IPS-15b (cell line): Measurements from ENCODE around the gene MMAB.
"Not testable (repeated sequence)": the region's sequence is repeated elsewhere in the genome, so short reads cannot be mapped to it uniquely, and the experiment has no call there.

Experiments used
- H3K27me3 ChIP-seq: one replicate; pipeline ENCODE4 v1.6.1; 2013; ENCODE audit warnings: low read length; ENCODE audit not compliant: control insufficient read depth, insufficient read depth
- H3K36me3 ChIP-seq: one replicate; pipeline ENCODE4 v1.6.1; 2013; ENCODE audit warnings: low read length; ENCODE audit not compliant: control insufficient read depth, insufficient read depth
- H3K4me1 ChIP-seq: one replicate; pipeline ENCODE4 v1.6.1; 2013; ENCODE audit warnings: mild to moderate bottlenecking, low read length; ENCODE audit not compliant: control insufficient read depth, insufficient read depth
- H3K4me3 ChIP-seq: one replicate; pipeline ENCODE4 v1.5.1; 2013; ENCODE audit warnings: low read depth, low read length
- H3K9ac ChIP-seq: one replicate; pipeline ENCODE4 v1.6.1; 2013; ENCODE audit warnings: low read depth, mild to moderate bottlenecking, low read length
- H3K9me3 ChIP-seq: one replicate; pipeline ENCODE4 v1.6.1; 2013; ENCODE audit warnings: mild to moderate bottlenecking, low read length; ENCODE audit not compliant: control insufficient read depth, insufficient read depth

Gene MMAB

DNA sequence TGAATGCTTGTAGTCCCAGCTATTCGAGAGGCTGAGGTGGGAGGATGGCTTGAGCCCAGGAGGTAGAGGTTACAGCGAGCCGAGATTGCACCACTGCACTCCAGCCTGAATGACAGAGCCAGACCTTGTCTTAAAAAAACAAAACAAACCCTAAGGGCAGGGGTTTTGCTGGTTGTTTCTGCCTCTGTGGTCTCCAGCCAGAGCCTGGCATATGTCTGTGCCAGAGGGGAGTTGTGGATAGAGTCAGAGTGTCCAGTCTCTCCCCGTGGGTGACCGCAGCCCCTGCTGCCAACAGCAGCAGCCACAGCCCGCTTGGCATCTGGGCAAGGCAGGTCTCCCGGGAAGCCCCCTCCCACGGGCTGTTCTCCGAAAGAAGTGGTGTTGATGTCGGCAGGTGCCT is 37.9 kb upstream of the MMAB start:
- Histone ChIP-seq H3K9ac (no peak overlapping the region), H3K4me1 (no peaks in the 10 kb centered on the region), H3K9me3 (no peaks in the 10 kb centered on the region), H3K4me3 (no peak overlapping the region), H3K27me3 (no peaks in the 10 kb centered on the region), H3K36me3 (no peaks in the 10 kb centered on the region)

DNA sequence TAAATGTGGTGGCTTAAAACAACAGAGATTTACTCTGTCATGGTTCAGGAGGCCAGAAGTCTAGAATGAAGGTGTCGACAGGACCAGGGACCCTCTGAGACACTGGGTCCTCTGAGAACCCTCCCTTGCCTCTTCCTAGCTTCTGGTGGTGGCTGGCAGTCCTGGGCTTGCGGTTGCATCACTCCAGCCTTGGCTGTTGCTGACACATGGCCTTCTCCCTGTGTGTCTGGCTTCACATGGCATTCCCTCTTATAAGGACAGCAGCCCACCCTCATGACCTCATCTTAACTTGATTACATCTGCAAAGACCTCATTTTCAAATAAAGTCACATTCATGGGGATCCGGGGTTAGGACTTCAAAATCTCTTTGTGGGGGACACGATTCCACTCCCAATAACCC is 37.2 kb upstream of the MMAB start:
- Histone ChIP-seq H3K27me3 (no peaks in the 10 kb centered on the region), H3K4me1 (no peaks in the 10 kb centered on the region), H3K9ac (no peak overlapping the region), H3K36me3 (no peaks in the 10 kb centered on the region), H3K4me3 (no peak overlapping the region), H3K9me3 (no peaks in the 10 kb centered on the region)

DNA sequence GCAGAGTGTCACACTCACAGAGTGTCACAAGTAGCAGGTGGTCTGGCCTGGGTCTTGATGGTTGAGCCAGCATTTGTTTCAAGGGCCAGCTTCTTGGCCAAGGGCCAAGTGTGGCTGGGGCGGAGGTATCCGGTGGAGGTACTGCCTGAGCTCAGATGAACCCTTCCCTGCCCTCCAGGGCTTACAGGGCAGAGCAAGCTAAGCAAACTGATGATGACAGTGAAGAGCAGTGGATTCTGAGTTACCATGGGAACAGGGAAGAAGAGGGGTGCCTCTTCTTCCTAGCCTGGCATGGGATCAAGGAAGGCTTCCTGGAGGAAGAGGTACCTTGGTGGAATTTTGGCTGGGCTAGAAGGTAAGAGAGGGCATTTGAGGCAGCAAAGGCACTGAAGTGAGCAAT is 36.0 kb upstream of the MMAB start:
- Histone ChIP-seq H3K27me3 (no peaks in the 10 kb centered on the region), H3K4me3 (no peak overlapping the region), H3K36me3 (no peaks in the 10 kb centered on the region), H3K9ac (no peak overlapping the region), H3K9me3 (no peaks in the 10 kb centered on the region), H3K4me1 (no peaks in the 10 kb centered on the region)

DNA sequence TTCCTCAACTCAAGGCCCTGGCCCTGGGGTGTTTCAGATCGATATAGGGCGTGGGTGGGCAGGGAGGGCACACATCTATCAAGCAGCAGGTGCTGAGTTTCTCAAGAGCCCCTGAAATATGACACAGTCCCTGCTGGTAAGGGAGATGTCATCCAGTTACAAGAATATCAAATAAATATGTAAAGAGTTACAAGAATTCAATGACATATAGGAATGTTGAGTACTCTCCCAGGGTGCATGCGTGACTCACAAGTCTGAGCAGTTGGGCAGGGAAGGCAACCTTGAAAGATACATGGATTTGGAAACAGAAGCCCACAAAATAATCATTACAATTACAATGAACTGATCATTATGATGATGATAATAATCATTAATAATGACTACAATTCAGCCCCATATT is 35.5 kb upstream of the MMAB start:
- H3K36me3 ChIP-seq: no peaks in the 10 kb centered on the region
- H3K4me1 ChIP-seq: no peaks in the 10 kb centered on the region
- no peaks in the 10 kb centered on the region for H3K9me3 ChIP-seq
- H3K9ac ChIP-seq: no peak overlapping the region
- no peak overlapping the region for H3K4me3 ChIP-seq
- no peaks in the 10 kb centered on the region for H3K27me3 ChIP-seq

DNA sequence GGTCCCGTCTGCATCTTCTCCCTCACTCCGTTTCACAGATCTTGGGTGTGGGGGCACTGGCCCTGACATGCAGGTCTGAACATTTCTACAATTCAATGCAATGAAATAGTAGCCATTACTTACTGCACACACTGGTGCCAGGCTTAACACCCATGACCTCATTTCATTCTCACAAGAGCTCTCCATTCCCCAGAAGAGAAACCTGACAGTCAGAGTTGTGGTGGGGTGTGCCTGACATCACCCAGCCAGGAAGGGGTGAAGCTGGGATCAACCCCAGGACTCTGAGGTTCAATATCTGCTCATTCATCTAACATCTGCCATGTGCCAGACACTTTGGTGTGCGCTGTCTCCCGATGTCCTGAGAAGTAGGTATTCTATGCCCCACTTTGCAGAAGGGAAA is 35.0 kb upstream of the MMAB start:
- Histone ChIP-seq H3K4me1 (no peaks in the 10 kb centered on the region), H3K9ac (no peak overlapping the region), H3K36me3 (no peaks in the 10 kb centered on the region), H3K27me3 (no peaks in the 10 kb centered on the region), H3K4me3 (no peak overlapping the region), H3K9me3 (no peaks in the 10 kb centered on the region)

DNA sequence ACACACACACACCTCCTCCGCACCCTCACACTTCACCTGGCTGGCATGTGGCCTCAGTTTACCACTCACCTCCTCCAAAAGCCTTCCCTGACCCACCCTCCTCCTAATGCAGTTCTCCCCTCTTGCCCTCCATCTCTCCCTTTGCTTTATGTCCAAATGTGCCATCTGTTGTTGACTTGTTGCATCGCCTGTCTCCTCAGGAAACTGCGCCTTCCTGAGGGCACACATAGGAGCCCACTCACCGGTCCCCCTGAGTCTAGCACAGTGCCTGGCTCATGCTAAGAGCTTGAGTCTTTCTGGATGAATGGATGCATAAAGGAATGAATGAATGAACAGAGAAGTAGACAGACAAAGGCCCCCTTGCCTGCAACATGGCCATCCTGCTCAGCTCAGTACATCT is 34.3 kb upstream of the MMAB start:
- Histone ChIP-seq H3K36me3 (no peaks in the 10 kb centered on the region), H3K4me3 (no peak overlapping the region), H3K9ac (no peak overlapping the region), H3K27me3 (no peaks in the 10 kb centered on the region), H3K9me3 (no peaks in the 10 kb centered on the region), H3K4me1 (no peaks in the 10 kb centered on the region)

DNA sequence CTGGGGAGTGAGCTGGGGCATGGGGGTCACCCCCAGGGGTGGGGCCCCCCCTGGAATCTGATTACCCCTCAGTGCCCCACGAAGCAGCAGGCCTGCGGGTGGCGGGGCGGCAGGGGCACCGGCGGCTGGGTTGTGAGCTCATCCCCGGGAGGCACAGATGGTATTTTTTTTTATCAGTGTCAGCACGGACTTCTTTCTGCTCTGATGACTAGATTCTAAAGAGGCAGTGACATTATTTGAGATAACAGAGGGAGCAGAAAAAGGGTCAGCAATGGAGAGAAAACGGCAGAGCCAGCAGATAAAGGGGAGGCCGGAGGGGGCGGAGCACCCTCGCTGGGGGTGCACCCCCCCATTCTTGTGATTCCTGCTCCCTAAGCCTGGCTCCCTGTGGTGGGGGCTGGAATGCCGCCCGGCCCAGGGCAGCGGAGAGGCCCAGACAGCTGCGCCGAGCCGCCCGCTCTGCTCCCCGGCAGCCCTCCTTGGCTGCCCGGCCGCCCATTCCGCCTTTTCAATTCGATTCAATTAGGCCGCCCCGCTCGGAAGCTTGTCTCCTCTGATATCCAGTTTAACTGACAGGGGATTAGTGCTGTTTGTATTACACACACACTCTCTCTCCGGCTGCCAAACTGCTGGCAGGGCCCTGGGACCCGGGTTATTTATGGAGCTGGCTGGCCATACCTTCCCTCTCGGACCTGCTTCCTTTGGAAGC is 33.2 kb upstream of the MMAB start:
- Histone ChIP-seq H3K9me3 (no peaks in the 10 kb centered on the region), H3K36me3 (no peaks in the 10 kb centered on the region), H3K9ac (no peak overlapping the region), H3K4me3 (no peak overlapping the region), H3K27me3 (no peaks in the 10 kb centered on the region), H3K4me1 (no peaks in the 10 kb centered on the region)

DNA sequence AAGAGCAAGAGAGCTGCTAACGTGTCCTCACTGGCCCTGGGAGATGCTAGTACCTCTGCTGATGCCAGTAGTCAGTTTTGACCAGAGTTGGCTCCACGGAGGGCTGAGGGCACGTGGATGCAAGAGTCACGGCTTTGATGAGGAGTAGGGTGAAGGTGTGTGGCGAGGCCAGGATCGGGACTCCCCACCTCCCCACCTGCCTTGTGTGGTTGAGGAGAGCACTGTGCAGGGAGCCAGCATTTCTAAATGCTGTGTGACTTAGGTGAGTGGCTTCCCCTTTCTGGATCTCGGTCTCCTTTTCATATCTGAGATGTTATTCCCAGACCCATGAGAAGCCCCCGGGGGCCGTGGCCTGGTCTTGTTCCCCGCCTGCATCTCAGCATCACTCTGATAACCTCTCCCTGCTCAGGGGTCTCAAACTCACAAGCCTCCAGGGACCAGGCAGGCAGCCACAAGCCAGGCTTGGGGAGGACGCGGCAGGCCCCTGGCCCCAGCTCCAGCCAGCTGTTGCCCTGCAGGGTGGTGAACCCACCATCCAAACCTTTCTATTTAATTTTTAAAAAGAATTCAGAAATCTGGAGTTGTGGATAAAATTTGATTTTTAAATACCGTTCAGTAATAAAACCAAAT is 32.4 kb upstream of the MMAB start:
- Histone ChIP-seq H3K4me3 (no peak overlapping the region), H3K9ac (no peak overlapping the region), H3K36me3 (no peaks in the 10 kb centered on the region), H3K4me1 (no peaks in the 10 kb centered on the region), H3K9me3 (no peaks in the 10 kb centered on the region), H3K27me3 (no peaks in the 10 kb centered on the region)

DNA sequence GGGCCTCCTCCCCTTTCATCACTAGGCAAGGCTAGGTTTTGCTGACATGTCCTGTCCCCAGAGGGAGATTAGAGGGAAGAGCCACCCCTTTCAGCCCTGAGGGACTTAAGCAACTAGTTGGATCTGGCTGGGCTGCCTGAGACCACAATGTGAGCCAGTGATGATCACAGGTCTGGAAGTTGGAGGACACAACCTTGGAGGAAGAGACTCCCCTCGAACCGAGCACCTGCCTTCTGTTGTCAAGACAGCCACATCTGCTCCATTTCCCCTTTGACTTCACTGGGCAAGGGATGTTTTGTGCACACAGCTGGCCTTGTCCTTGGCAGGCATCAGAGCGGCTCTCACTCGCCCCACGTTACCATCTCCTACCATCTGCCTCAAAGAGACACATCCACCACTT is 31.7 kb upstream of the MMAB start:
- Histone ChIP-seq H3K9me3 (no peaks in the 10 kb centered on the region), H3K9ac (no peak overlapping the region), H3K4me1 (no peaks in the 10 kb centered on the region), H3K27me3 (no peaks in the 10 kb centered on the region), H3K4me3 (no peak overlapping the region), H3K36me3 (no peaks in the 10 kb centered on the region)

DNA sequence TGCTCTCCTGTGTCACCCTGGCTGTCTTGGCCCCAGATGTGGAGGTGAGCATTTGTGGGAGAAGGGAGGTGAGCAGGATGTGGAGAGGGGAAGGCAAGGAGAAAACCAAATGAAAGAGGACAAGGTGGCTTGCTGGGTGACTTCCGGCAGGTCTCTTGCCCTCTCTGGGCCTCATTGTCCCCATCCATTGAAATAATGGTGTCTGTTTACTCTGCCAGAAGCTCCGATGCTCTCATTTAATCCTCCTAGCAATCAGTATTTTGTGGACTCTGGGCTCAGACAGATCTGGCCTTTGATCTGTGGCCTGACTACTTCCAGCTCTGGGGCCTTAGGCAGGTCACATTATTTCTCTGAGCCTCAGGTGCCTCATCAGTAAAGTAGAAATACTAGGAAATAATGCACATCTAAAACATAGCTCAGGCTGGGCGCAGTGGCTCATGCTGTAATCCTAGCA is 30.9 kb upstream of the MMAB start:
- H3K9ac ChIP-seq: no peak overlapping the region

DNA sequence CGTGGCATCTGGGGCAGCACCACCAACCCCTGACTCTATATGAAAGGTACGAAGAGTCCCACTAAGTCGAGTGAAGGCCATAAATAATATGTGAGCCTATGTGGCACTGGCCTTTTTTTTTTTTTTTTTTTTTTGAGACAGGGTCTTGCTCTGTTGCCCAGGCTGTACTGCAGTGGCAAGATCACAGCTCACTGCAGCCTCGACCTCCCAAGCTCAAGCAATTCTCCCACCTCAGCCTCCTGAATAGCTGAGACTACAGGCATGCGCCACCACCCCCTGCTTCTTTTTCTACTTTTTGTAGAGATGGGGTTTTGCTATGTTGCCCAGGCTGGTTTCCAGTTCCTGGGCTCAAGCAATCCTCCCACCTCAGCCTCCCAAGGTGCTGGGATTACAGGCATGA is 28.8 kb upstream of the MMAB start:
- not testable (repeated sequence) for H3K9ac ChIP-seq, H3K4me3 ChIP-seq, H3K9me3 ChIP-seq, H3K4me1 ChIP-seq, H3K27me3 ChIP-seq, H3K36me3 ChIP-seq

More for the DNA sequence above, 30.9 kb upstream of the MMAB start:
- H3K4me1 ChIP-seq: no peaks in the 10 kb centered on the region
- H3K4me3 ChIP-seq: no peak overlapping the region
- no peaks in the 10 kb centered on the region for H3K9me3 ChIP-seq
- H3K36me3 ChIP-seq: no peaks in the 10 kb centered on the region
- H3K27me3 ChIP-seq: no peaks in the 10 kb centered on the region

DNA sequence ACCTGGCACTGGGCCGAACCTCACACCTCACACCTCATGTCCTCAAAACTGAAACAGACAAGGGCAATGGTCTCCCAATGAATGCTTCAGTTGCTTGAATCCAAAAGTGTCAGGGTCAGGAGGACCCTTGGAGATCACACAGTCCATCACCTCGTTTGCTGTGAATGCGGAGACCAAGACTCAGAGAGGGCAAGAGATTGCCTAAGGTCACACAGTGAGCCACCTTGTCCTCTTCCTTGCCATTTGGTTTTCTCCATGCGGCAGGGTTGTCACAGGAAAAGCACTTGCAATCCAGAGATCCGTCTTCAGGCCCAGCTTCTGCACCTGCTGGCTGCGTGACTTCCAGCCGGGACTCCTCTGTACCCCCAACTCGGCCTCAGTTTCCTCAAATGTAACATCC is 28.3 kb upstream of the MMAB start:
- Histone ChIP-seq H3K9me3 (no peaks in the 10 kb centered on the region), H3K36me3 (no peaks in the 10 kb centered on the region), H3K4me1 (peaks cover 5% of the 10 kb centered on the region), H3K27me3 (no peaks in the 10 kb centered on the region), H3K9ac (no peak overlapping the region), H3K4me3 (no peak overlapping the region)
